Kidney epithelial cell (primary cell): ENCODE results near the gene ELMOD1. TPM values are rescaled to one million over a fixed set of nuclear protein-coding genes. Genes with fewer than 3 reads are reported as not detected.

Experiments used
- DNase-seq: peaks from one replicate; pipeline ENCODE4 v3.0.0-alpha.2; 2010; ENCODE audit warnings: low read depth
- H3K27me3 ChIP-seq: 2 replicates; pipeline ENCODE4 v1.6.0; 2011; ENCODE audit warnings: low read length; ENCODE audit not compliant: control insufficient read depth, insufficient read depth
- H3K36me3 ChIP-seq: 2 replicates; pipeline ENCODE4 v1.5.1; 2011; ENCODE audit warnings: low read length; ENCODE audit not compliant: control insufficient read depth, insufficient read depth
- H3K4me3 ChIP-seq: 2 replicates; pipeline ENCODE4 v1.5.1; 2011; ENCODE audit warnings: low read depth, mild to moderate bottlenecking, control low read depth, low read length
- total RNA-seq: library from RNA; depleted of rRNA; stranded (reverse); fragments of >200 nt; gene quantifications from 2 replicates; pipeline ENCODE4 v1.2.3, GENCODE V29; 2015
- TF ChIP-seq, protein P1 (sequence below): IDR thresholded peaks from 2 replicates; pipeline ENCODE4 v1.5.1; 2011; ENCODE audit warnings: mild to moderate bottlenecking, moderate library complexity, low read length, control low read depth, inconsistent platforms; ENCODE audit not compliant: insufficient read depth, poor library complexity, severe bottlenecking

The ELMOD1 gene
- total RNA-seq, 1 donor from 2014 or later: 0.21 TPM

DNA sequence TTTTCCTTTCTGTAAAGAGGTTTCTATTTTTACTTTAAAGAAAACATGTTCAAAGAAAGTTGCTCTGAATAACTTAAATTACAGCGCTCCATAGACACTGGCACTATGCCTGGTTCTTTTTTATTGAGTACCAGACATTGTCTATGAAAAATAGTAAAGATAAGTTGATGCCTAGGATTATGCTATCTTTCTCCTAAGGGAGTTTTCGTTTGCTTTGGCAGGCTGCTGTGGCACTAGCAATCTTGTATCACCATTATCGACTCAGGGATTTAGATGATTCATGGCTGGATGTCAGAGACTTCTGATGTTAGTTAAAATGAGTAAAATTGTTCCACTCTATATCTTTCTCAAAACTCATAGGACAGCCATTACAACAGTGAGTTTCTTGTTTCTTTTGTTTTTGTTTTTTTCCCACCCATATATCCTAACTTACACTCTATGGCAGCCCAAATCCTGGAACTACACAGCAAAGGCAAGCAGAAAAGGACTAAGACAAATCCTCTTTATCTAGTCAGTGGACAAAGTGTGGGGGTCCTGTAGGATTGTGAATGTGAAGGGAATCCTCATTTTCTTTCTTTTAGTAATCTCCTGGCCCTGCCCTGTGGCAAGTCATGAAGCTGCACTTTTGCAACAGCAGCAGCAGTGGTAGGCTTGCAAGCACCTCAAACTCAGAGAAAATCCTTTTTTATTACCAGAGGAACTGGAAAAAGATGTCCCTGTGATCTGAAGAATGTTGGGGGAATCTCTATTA lies 100.2 kb downstream of the ELMOD1 start:
- Histone ChIP-seq H3K36me3 (no peaks in the 10 kb centered on the region), H3K27me3 (no peaks in the 10 kb centered on the region), H3K4me3 (no peak overlapping the region)
- TF ChIP-seq, protein P1, sequence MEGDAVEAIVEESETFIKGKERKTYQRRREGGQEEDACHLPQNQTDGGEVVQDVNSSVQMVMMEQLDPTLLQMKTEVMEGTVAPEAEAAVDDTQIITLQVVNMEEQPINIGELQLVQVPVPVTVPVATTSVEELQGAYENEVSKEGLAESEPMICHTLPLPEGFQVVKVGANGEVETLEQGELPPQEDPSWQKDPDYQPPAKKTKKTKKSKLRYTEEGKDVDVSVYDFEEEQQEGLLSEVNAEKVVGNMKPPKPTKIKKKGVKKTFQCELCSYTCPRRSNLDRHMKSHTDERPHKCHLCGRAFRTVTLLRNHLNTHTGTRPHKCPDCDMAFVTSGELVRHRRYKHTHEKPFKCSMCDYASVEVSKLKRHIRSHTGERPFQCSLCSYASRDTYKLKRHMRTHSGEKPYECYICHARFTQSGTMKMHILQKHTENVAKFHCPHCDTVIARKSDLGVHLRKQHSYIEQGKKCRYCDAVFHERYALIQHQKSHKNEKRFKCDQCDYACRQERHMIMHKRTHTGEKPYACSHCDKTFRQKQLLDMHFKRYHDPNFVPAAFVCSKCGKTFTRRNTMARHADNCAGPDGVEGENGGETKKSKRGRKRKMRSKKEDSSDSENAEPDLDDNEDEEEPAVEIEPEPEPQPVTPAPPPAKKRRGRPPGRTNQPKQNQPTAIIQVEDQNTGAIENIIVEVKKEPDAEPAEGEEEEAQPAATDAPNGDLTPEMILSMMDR: no peak
- DNase-seq: no peak

DNA sequence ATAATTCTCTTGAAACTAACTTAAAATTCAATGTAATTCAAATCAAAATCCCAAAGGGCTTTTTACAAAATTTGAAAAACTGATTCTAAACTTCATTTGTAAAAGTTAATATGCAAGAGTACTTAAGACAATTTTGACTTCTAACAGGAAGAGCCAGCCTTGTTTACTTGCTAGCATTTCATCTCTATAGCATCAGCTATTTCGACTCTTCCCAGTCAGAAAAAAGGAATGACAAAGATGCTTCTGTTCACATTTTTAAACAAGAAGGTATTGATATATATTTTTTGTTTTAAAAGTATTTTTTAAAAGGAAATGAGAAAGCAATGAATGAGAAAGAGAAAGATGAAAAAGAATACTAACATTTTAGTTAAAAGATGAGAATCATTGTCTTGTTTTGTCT lies 104.5 kb downstream of the ELMOD1 start:
- Histone ChIP-seq H3K27me3 (no peaks in the 10 kb centered on the region), H3K4me3 (no peak overlapping the region), H3K36me3 (no peaks in the 10 kb centered on the region)
- TF ChIP-seq, protein P1: no peak
- no peak for DNase-seq

DNA sequence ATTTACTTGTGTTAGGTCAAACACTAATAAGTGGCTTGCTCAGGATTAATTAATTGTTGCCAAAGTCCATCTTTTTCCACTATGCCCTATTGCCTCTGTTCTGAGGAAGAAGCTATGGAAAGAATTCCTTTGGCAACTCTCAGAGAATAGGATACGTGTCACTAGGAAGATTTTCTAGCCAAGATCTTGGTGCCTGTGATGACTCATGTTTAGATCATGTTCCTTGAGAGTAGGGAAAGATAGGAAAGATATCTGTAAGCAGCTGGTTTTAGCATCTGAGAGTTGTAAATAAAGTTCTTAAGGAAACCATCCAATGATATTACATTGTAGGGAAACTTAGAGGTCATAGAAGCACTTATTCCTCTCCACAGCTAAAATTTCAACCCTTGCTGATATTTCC lies 105.2 kb downstream of the ELMOD1 start:
- Histone ChIP-seq H3K4me3 (no peak overlapping the region), H3K36me3 (no peaks in the 10 kb centered on the region), H3K27me3 (no peaks in the 10 kb centered on the region)
- DNase-seq: peak; percentile 81
- TF ChIP-seq, protein P1: no peak

DNA sequence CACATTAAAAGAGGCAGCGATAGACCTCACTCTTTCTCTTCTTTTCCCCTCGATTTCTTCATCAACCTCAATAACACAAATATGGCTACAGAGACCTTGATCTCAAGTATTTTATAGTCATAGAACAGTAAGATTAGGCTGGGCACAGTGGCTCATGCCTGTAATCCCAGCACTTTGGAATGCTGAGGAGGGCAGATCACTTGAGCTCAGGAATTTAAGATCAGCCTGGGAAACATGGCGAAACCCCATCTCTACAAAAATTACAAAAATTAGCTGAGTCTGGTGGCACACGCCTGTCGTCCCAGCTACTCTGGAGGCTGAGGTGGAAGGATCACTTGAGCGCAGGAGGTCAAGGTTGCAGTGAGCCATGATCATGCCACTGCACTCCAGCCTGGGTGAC lies 106.3 kb downstream of the ELMOD1 start:
- Histone ChIP-seq H3K4me3 (no peak overlapping the region), H3K36me3 (no peaks in the 10 kb centered on the region), H3K27me3 (no peaks in the 10 kb centered on the region)
- TF ChIP-seq, protein P1: no peak
- DNase-seq: no peak

DNA sequence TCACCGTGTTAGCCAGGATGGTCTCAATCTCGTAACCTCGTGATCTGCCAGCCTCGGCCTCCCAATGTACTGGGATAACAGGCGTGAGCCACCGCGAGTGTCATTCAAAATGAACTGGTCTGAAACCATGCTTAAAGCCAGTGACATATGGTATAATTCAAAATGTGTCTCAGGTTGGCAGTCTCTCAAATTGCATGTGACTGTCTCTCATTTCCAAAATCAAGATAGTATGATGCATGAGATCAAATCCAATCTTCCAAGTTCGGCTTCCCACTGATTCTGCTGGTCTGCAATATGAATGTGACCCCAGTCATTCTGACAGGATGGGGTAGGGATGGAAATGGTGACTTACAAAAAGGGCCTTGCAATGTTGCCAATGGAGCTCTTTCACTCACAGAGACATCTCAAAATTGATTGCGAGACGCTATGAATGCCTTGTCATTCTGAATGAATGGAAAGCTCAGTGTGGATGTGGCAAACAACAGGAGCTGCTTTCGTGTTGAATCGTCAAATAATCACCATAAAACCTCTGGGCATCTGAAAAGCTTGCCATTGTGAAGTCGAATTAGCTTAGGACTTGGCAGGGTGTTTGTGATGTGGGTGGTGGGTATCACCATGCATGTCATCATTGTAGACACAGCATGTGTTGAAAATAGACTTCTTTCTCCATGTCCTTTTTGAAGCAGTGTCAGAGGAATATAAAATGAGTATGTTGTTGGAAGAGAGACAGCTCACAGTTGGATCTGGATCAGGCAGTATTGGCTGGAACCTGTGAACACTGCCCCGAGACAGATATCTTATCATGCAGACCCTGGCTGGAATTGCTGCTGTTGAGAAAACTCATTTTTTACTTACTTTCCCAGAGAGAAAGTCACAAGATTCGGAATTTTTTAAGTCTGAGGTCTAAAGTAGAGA lies 108.7 kb downstream of the ELMOD1 start:
- TF ChIP-seq, protein P1: no peak
- Histone ChIP-seq H3K27me3 (no peaks in the 10 kb centered on the region), H3K4me3 (no peak overlapping the region), H3K36me3 (no peaks in the 10 kb centered on the region)
- no peak for DNase-seq
